GOT3 (cell line): ENCODE data around the gene COL27A1.

Experiments used
- DNase-seq: peaks from one replicate; lab custom pipeline; 2025; ENCODE audit warnings: mixed read lengths; lab: John Stamatoyannopoulos, UW

The COL27A1 gene

DNA sequence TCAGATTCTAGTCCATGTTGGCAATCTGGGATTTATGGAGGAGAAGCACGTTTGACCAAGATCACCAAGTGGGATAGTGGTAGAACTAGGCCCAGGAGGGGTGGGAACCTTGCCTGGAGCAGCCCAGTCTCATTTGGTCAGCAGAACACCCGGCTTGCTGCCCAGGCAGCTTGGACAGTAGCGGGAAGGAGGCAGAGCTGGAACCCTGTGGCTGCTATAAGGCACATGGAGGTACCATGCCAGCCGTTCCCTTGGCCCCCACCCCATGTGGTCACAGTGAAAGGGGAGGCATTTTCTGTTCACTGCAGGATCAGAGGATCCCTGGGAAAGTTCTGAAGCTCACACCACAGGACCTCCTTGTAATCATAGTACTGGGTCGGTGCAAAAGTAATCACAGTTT lies 92.2 kb downstream of the COL27A1 start:
- no peak for DNase-seq

DNA sequence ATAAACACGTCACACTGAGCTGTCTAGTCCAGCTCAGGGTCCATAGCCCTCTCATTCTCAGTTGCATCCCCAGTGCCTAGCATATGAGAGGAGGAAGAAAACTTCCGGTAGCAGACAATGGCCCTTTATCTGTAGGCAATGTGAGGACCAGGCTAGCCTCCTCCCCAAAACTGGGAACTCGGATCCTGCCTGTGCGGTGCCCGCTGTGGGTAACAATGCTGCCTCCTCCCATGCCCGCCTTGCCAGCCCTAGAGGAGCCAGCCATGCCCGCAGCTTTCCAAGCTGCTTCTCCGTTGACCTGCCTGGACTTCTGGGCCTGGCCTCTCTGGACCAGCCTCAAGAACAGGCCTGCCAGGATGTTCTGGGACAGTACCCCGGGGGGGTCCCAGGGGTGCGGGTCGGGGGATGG lies 93.0 kb downstream of the COL27A1 start:
- DNase-seq: no peak

DNA sequence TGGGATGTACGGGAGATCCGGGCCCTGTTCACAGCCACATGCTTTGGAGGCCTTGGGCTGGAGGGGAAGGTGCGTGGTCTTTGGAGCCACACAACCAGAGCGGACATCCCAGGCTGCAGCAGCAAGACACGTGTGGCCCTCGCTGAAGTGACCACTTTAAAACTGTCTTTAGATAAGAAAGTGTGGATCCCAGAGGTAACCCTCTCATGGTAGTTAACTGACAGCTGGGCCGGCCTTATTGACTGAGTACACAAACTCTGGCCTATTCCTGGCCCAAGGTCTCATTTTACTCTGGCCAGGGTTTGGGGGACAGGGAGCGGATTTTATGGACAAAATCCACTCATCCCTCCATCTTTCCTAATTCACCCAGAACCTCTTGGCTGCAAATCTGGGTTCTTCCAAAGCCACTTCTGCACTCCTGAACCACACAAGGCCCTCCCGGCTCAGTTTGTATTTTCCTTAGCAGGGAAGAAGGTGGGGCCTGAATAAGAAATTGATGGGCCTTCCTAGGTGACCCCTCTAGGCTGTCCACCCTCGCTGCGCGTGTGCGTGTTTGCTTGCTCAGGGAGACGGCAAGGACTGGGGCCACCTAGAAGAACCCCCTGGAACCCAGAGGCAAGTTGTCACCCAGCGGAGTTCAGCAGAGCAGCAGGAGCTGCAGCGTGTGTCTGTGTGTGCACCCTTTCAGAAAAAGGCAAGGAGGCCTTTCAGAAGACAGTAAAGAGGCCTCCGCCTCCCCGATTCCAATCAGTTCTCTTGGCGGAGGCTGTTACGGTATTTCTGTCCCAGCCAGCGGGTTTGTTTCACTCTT lies 94.3 kb downstream of the COL27A1 start:
- no peak for DNase-seq

DNA sequence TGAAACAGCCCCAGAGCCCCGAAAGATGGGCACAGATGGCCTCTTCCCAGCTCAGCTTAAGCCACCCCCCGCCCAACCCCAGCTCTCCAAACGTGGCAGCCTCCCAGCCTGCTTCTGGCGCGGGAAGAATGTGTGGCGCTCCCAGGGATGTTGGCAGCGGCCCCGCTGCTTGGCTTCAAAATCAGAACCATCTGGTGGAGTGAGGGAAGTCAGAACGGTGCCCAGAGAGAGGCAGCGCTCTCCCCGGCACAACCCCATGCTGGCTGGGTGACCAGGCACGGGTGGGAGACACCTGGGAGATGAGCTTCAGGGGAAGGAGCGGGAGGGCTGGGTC lies 94.9 kb downstream of the COL27A1 start:
- peak; percentile 2 for DNase-seq

DNA sequence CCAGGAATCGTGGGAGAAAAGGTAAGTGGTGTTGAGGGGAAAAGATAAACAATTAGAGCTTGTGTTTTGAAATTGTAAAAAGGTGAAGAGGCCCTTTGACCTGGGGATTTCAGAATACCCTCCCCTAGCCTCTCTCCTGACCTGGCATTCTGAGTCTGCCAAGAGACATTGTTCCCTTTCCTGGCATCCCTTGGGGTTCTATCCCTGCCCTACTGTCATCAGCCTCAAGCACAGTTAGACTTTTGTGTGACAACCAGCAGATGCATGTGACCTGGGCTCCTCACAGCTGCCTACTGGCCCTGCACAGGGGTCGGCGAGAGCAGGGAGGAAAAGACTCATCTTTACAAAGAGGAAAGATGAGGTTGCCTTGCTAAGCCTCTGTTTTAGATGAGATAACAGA lies 95.3 kb downstream of the COL27A1 start:
- no peak for DNase-seq

DNA sequence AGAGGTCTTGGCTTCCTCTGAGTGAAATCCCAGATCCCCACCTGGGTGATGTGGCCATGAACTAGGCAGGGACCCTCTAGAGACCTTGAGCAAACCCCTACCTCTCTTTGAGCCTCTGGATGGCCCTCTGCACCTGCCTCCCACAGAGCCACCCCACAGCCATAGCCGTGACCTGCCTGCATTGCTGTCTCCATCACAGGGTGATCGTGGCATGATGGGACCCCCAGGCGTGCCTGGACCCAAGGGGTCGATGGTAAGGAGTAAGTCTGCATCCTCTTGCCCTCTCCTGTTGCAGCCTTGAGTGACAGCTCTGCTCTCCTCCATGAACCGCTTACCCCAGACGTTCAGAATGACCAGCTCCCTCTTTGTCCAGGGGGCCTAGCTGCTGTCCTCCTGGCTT lies 97.1 kb downstream of the COL27A1 start:
- no peak for DNase-seq

DNA sequence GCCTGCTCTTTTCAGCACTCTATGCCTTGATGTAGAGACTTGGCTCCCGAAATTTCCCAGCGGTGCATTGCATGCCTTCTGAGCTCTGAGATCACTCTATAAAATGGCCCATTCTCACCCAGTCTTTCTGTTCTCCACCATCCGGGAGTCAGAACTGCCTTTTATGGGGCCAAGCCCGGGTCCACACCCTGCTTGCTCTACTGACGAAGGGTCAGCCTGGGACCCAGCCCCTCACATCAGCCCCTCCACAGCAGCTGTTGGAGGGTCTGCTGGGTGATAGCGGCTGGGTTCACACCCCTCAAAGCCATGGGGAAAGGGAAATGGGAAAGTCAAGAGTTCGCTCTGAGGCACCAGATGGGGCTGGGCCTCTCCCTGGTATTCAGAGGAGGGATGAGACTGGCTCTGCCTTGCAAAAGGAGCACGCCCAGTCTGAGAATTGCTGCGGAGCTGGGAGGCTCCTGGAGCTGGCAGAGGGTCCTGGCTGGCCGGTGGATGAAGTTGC lies 101.5 kb downstream of the COL27A1 start:
- DNase-seq: no peak

DNA sequence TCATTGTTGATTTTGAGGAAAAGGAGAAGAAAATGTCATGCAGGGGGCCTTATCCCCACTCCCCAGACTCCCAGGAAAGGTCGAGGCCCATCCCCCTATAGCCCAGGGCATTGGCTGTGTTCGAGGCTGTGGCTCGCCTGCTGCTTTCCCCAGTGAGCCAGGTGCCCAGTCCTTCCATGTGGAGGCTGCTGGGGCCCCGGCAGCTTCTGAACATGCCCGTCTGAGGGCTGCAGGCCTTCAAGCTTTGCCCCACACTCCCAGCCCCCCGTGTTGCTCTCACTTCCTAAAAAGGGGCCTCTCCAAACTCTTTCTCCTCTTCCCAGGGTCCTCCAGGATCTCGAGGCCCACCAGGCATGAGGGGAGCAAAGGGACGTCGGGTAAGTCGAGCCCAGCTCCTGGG lies 102.9 kb downstream of the COL27A1 start:
- DNase-seq: no peak

DNA sequence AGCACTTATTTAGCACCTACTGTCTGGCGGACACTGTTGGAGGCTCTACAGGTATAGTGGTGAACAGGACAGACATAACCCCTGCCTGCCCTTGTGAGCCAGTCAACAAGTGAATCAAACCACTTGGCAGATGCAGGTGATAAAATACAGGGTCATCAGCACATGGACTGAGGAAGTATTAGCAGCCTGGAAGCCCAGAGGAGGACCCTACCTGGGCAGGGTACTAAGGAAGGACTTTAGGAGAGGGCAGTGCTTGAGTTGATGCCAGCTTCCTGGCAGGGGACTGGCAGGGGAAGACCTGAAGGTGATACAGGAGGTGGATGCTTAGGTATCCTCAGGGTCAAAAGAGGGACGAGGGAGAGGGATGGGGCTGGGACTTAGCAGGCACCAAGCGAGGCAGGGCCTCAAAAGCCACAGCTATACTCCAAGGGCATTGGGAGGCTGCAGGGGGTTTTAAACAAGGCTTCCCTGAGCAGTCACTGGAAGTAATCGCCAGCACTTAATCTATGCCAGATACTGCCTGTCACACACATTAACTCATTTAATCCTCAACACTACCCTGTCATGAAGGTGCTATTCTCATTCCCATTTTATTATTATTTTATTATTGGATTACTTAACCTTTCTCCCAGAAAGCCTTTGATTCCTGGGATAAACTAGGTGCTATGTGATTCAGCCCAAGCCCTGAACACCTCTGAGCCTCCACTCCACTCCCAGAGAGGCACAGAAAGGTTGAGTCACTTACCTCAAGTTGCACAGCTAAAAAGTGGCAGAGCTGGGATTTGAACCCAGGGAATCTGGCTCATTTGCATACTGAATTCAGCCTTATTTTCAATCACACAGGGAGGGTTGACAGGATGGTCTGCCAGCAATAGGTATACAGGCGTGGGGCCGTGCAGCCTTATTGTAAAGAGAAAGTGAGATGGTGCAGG lies 103.8 kb downstream of the COL27A1 start:
- DNase-seq: no peak

DNA sequence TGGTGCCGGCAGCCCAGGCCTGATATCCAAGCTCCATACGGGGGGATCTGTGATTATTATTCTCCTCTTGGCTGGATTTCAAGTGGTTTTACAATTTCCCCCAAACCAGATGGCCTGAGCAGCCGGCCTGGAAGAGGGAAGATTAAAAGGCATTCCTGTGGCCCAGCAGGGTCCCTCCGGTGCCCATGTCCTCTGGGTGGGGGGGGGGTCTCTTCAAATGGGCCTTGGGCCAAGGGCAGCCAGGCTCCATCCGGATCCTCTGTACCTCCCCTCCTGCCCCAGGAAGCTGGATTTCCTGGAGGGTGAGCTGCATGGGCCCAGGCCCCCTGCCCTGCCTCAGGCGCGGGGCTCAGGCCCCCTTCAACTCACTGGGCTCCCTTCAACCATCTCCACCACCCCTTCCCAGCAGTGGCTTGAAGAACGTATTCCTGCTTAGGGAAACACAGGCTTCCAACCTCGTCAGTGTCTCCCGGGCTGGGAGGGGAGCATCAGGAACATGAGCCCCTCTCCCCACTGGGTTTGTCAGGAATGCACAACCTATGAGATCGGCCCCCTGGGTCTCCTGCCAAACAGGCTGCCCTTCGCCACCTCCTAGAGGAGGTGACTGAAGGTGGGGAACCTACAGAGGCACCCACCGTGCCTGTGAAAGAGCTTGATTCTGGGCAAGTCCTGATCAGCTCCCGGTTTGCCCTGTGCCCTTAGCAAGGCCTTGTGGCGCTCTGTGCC lies 104.6 kb downstream of the COL27A1 start:
- no peak for DNase-seq

DNA sequence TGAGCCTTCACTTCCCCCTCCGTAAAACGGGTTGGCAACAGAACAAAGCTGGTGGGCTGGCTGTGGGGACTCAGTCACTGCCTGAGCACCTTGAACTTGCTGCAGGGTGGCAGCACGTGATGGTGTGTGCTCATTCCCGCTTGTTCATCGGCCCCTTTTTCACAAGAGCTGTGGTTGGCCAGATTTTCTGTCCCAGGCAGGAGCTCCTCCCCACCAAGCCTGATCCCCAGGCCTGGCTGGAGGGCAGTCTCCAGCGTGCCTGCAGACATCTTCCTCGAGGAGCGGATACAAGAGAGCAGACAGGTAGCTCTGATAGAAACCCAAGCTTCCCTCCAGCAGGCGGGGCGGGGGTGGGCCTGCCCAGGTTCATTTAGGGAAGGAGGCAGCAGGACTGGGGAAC lies 105.7 kb downstream of the COL27A1 start:
- no peak for DNase-seq

DNA sequence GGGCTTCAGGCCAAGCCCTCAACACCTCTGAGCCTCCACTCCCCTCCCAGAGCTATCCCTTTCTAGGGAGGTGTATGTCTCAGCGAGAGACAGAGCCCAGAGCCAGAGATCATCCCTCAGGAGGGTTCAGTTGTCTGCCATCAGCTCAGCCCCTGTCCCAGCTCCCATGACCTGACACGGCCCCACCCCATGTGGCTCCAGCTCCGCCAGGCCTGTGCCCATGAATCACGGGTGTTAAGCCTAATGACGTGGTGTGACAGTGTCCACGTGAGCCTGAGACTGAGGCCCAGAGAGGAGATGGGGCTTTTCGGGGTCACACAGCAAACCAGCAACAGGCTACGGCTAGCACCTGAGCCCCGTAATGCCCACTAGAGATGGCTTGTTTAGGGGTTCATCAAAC lies 106.7 kb downstream of the COL27A1 start:
- DNase-seq: no peak

DNA sequence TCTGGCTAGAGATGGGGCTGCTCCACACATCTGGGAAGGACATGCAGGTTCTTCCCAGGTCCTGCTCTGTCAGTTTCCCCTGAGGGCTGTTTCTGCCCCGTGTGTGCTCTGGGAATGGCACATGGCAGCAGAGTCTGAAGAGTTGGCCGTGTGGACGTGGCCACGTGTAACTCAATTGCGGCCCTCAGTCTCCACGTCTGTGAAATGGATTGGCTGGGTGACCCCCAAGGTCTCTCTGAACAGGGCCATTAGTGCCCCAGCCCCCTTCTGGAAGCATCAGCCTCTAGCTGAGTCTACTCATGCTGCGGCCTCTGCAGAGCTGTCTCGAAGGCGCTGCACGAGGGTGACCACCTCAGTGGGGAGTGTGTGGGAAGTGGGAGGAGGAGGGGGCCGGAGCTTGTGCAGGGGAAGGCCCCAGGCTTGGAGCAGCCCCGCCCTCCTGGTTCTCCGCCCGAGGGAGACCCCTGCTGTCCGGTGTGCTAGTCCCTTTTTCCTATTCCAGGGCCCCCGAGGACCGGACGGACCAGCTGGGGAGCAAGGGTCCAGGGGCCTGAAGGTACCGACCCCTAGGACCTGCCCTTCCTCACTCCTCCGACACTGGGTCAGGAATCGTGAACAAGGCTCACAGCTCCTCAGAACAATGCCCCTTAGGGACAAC lies 108.6 kb downstream of the COL27A1 start:
- no peak for DNase-seq

DNA sequence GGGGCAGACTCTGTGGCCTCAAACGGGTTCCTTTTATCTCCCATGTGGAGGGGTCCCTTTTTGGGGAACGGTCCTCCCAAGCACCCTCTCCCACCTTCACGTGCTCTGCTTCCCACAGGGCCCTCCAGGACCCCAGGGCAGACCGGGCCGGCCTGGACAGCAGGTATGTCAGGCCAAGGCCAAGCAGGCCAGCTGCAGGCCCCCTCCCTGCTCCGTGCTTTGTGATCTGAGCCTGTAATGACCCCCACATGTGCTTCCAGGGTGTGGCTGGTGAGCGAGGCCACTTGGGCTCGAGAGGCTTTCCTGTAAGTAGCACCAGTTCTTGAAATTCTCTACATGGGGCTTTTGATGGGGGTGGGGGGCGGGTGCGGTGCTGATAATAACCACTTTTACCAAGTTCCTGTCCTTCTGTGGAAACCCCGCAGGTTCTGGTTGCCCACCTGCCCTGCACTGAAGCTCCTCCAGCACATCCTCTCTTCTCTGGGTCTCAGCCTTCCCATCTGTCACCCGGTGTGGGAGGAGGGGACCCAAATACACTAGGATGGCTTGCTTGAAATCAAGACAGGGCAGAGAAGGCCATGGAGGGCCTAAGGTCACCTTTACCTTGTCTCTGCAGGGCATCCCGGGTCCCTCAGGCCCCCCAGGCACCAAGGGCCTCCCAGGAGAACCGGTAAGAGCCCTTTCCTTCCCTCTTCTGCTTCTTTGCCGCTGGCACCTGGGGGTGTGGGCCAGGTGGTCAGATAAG lies 109.6 kb downstream of the COL27A1 start:
- no peak for DNase-seq

DNA sequence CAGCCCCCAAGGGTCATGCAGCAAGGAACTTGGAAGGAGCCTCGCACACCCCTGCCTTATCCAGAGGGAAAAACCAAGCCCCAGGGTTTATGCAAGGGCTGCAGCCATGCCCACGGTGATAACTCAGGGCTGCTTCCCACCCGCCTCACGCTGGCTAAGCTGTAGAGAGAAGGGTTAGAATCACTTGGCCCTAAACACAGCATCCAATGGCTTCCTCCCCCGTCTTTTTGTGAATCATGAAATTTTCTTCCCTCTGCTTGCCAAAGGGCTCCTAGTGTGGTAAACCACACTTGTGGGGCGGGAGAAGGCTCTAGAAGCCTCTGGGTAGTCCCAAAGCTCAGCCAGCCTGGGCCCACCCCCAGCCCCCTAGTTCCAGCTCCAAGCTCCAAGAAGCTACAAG lies 111.6 kb downstream of the COL27A1 start:
- DNase-seq: no peak

DNA sequence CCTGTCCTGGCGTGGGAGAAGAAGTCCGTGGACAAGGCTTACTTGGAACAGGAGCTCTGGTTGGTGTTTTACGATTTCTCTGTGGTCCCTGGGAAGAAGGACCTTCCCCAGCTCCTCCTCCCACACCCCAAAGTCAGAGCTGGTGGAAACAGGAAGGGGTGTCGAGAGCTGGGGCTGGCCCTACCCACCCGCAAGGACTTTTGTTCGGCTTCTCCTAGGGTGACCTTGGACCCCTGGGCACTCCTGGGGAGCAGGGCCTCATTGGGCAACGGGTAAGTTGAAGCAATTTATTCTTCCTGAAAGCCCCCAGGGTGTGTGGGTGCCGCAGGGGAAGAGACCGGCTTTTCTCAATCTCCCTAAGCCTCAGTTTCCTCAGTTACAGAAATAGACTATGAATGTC lies 113.7 kb downstream of the COL27A1 start:
- no peak for DNase-seq

DNA sequence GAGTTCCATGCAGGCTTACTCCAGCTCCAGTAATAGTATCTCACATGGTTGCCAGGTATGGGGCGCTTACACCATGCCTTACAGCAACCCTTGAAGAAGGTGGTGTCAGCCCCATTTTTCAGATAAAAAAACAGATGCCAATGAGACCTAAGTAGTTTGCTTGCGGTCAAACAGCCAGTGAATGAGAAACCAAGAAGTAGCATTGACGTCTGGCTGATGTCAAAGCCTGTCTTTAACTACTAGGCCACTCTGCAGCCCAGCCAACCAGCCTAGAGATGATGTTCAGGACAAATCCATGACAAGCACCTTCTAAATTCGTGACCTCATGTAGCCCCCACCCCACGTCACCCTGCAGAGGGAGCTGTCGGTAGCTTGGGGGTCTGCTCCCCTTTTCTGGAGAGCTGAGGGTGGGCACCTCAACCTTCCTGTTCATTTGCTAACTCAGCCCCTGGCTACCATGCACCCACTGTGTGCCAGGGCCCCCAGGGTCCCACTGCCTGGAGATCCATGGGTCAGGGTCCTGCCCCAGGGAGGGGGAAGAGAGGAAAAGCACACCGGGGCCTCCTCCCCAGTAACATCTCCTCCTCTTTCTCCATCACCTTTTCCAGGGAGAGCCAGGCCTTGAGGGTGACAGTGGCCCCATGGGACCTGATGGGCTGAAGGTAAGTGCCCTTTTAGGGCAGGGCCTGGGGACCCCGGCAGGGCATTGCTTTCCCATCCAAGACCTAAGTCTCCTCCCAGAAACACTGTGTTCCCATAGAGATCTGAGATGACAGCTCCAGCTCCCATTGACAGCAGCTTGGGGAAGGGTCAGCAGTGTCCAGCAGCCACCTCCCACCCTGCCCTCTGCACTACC lies 115.0 kb downstream of the COL27A1 start:
- DNase-seq: no peak

DNA sequence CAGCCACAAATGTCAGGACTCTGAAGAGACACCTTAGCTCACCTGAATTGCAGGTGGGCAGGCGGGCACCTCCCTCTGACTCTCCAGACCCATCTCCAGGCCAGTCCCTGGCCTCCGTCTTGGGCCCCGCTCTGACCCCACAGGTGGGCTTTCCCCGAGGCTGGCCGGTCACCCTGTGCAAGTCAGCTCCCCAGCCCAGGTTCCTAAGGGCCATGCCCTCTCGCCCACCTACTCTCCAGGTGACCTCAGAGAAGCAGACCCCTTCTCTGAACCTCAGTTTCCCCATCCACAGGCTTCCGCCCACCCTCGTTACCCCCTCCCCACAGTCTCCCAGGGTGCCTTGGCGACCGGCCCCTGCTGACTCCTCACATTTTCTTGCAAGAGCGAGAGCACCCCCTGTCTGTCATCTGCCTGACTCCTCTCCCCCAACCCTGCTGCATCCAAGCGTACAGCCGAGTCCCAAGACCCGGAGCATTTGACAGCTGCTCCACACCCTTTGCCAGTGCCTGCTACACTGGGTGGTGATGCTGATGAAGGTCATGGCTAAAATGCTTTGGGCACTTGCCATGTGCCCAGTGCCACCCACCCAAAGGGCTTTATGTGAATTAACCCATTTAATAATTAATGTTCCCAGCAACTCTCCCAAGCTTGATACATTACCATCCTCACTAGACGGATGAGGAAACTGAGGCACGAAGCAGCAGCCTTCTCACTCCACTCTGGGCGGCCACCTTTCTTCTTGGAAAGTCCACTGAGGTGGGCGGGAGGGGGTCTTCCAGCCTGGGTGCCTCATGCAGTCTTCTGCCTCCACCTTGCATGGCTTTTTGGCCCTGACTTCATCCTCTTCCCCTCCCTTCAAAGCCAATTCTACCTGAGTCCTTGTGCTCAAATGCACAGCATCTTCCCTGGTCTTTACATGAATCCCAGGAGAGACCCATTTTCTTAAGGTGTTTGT lies 116.5 kb downstream of the COL27A1 start:
- DNase-seq: no peak
